Cerebellar cortex (tissue), 1 donor: ENCODE measurements around the gene CPS1.

ENCODE experiments used
- DNase-seq: peaks from one replicate; pipeline ENCODE4 v3.0.0-alpha.2; 2015; ENCODE audit warnings: low spot score

Gene CPS1

DNA sequence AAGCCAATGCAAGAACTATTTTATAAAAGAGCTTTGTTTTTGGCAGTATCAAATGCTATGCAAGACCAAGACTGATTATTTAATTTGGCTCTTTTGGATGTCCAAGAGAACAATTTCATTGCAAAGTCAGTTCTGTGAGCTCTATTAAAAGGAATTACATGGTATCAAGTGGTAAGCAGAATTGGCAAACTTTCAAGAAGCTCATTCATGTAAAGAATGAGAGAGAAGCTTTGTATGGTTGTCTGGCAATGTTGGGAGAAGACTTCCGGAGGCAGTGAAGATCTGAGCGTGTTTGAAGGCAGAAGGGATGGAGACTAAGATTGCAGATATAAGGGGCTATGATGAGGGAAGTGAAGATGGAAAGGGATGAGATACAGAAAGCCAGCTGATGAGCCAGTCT lies 49.6 kb downstream of the CPS1 start:
- DNase-seq: no peak

DNA sequence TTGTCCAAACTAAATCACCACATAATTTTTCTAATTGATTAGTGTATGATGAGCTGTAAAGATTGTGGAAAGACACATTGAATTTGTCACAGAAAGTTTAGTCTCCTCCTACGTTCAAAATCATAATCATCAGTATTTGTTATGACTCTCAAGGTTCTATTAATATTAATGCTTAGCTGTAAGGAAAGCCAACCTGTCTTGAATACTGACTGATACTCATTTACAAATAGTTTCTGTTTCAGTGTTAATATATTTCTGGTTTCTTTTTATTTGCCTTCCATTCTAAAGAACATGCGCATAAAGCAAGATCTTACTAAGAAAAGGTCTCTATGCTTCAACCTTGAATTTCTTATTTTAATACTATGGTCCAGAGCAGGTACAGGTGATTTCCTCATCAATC lies 55.1 kb downstream of the CPS1 start:
- DNase-seq: no peak

DNA sequence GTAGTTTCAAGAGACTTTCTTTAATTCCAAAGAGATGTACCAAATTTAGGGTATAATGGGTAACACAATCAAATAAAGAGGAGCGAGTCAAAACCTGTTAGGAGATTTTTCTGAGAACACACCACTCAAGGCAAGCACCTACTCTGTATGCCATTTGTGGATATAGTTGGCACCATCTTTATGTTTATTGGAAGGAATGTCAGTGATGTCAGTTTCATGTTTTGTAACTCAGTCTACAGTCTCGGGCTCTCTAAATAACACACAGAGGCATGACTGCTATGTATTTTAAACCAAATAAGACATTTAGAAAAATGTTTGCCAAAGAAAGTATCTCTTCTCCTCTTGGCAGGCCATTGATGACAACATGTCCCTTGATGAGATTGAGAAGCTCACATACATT lies 59.7 kb downstream of the CPS1 start:
- no peak for DNase-seq

DNA sequence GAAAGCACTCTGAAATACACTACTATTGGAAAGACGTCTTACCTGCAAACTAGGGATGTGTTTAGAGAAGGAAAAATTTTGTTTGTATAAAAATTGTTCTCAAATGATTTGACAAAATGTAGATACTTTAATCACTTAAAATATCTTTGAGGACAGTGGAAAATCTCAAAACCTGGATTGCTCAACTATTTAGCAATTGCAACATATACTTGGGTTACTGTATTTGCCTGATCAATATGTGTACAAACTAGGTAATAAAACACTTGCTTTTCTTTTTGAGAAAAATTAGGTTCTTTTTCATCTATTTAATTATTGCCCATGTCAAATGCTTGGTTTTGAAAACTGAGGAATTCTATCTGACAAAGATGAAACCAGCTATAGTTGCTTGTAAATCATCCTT lies 60.9 kb downstream of the CPS1 start:
- DNase-seq: no peak

DNA sequence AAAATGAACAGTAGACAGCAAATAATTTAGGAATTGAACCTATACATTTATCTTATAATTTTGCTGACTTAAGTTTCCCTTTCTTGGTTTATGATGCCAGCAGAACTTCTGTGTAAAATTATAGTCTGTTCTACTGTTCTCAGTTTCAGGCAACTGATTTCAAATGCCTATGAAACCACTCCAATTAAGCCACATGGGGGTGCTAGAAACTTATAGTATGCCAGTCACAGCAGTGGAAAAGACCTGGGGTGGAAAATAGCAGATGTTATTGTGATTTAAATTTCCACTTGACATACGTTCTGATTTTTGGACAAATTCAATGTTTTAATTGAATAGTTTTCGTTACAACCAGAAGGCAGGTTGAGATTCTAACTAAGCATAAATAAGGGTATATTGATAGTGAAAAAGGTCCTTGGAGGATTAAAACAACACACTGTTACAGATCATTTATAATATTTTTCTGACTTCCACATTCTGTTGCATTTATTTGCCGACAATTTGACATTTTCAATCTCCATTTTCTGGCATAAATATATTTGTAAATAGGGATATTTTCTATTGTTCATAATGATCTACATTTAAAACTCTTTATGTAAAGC lies 61.4 kb downstream of the CPS1 start:
- DNase-seq: peak; percentile 74

DNA sequence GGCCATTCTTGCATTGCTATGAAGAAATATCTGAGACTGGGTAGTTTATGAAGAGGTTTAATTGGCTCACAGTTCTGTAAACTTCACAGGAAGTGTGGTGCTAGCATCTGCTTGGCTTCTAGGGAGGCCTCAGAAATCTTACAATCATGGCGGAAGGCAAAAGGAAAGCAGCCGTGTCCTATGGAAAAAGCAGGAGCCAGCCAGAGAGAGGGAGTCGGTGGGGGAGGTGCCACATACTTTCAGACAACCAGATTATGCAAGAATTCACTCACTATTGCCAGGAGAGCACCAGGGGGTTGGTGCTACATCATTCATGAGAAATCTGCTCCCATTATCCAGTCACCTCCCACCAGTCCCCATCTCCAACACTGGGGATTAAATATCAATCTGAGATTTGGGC lies 64.1 kb downstream of the CPS1 start:
- no peak for DNase-seq

DNA sequence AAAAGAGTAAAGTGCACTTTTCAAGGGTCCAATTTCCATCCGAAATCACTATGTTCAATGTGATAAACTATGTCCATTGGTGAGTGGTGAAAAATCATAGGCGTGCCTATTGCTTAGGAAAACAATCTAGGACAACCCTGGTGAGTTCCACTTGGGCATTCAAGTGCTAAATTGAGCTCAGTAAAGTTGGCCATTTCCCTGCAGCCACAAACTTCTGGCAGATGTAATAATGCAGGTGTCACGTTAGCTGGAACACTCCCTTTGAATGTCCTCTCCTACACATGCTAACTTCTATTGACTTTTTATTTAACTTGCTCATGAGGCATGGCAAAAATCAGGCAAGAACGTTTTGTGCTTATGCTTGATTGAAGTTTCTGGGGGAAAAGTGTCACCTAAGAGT lies 67.1 kb downstream of the CPS1 start:
- DNase-seq: no peak

DNA sequence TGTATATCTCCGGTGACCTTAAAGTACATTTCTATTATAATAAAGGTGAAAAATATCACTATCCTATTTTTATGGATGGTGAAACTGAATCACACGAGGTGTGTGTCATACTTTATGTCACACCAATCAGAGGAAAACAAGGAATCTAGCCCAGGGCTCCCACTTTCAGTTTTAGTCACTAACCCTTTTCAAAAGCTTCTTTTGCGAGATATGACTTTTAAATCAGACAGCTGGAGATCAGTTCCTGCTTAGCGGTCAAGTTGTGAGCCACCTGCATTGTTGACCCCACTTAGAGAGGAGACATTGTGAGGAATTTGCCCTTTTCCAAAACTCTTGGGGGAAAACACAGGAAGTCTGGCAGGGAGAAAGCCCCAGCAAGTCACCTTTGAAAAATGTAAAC lies 70.5 kb downstream of the CPS1 start:
- DNase-seq: no peak

DNA sequence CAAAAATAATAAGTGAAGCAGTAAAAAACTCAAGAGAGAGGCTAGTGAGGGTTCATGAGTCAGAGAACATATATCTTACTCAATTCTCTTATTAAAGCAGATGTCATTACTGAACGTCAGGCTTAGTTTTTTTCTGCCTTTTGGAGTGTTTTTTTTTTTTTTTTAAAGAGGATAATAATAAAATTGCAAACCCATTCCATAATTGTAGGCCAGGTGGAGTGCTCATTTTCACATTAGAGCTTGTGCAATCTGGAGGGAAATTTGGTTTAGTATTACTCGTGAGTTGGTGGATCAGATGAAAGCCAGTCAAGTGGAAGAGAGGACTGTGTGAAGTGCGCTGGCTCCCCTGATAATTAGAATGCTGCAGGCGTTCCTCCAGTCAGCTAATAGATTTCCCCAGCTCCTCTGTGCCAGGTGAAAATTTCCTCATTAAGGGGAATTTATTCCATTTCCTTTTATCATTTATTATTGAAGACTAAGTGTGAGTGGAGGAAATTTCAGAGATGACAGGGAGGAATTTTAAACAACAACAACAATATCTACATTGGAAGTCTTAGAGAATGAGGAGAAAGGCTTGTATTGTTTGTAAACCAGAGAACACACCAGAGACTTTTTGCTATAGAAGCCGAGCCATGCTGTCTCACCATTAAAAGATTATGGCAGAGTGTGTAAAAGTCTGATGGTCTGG lies 74.6 kb downstream of the CPS1 start:
- no peak for DNase-seq

DNA sequence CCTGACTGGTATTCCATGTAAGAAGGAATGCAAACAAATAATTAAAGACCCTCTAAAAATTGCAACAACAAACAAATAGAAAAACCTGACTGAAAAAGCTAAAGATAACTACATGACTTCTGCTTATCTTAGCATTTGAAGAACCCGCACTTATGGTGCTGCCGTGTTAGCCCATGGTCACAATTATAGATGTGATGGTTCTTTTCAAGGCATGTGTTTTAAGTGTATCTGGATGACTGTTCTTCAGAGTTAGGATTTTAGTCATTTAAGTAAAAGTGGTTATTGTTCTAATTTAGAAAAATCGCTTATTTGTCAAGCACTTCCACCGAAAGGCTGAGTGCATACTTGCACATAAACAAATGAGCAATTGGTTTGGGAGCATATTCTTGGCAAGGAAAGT lies 77.3 kb downstream of the CPS1 start:
- DNase-seq: no peak

DNA sequence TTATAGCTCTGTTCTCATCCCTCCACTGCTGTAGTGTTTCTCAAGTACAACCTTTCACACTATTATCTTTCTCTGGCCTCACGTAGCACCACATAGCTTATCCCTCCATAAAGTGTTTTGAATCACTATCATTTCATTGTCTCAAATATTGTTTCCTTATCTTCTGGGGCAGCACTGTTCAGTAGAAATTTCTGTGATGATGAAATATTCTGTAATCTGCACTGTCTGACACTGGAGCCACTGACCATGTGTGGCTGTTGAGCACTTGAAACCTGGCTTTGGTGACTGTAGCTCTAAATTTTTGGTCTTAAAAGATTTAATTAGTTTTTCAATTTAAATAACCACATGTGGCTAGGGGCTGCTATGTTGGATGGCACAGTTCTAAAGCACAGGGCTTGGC lies 78.9 kb downstream of the CPS1 start:
- DNase-seq: no peak

DNA sequence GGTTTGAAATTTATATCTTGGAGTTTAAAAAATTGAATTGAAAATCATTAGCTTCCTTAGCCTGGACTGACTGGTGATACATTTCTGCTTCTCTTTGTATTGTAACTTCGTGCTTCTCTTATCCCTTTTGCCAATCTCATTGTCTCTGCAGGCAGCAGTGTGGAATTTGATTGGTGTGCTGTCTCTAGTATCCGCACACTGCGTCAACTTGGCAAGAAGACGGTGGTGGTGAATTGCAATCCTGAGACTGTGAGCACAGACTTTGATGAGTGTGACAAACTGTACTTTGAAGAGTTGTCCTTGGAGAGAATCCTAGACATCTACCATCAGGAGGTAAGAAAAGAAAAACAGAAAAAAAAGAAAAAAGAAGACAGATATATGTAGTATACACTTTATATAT lies 85.9 kb downstream of the CPS1 start:
- DNase-seq: no peak

DNA sequence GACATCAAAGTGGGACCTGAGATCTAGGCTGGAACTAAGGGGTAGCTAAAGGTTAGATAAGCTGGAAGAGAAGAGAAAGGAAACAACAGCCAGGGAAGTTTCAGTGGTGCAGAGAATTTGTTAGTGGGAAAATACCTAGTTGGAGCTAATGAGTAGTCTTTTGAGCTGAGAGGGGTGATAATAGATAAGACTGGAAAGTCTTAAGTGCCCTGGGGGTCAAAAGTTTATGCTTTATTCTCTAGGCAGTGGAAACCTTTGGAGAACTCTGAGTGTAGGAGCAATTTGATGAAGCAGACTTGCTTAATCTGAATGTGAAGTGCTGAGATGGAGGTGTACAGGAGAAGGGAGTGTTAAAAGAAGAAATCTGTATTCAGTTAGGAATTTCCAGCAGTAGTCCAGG lies 90.8 kb downstream of the CPS1 start:
- no peak for DNase-seq

DNA sequence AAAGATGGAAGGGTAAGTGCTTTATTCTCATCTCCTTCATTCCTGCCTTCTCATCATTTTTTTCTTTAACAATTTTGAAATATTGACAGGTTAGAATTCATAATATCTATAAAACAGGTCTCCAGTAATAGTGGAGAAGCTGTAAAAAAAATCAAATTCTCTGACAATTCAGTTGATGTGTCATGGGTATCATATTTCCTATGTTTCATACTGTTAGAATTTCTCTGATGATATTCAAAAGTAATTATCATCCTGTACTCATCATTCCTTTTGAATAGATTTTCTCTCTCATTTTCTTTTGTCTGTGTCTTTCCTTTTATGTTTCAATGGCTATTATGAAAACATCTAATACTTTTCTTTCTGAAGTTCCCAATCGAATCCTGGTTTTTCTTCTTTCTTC lies 97.7 kb downstream of the CPS1 start:
- DNase-seq: no peak

DNA sequence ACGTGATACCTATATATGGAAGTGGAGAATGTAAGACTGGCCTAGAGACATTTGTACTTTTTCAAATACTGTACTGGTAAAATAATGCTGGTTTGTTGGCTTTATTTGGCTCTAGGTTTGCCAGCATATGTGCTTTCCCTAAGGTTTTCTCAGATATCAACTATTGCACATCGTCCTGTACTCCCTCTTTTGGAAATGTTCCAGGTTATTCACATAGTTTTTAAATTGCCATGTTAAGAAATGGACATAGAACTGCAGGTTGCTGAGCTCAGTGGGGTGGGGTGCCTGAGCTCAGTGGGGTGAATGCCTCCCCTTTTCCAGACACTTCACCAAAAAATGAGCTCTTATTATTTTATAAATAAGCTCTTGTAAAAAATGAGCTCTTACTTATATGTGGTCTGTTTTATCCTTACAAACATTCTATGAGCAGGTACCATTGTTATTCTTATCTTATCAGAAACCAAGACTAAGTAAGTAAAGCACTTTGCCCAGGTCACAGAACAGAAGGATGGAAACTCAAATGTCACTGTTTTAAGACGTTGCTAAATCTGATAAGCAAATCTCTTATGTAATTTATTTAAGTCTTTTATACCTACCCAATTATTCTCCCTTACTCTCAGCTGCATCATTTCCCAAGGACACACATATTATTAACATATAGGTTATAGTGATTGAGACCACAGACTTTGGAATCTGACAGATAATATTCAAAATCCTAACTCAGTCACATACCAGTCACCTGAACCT lies 99.0 kb downstream of the CPS1 start:
- DNase-seq: no peak

DNA sequence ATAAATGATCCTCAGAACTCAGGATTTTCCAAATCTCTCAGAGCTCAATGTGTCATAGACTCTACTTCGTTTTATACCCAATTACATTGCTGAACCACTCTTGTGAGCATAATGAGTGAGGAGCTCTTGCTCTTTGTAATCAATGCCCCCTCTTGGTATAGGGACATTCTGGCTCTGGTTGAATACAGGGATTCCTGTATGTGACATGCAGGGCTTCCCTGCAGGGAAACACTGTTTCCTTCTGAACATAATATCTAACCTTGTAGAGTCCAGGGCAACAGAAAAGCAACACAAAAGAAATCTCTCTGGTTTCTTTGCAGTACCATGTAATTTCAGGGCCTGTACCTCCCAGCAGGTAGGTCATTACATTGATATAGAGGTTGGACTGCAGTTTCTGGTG lies 101.5 kb downstream of the CPS1 start:
- DNase-seq: no peak

DNA sequence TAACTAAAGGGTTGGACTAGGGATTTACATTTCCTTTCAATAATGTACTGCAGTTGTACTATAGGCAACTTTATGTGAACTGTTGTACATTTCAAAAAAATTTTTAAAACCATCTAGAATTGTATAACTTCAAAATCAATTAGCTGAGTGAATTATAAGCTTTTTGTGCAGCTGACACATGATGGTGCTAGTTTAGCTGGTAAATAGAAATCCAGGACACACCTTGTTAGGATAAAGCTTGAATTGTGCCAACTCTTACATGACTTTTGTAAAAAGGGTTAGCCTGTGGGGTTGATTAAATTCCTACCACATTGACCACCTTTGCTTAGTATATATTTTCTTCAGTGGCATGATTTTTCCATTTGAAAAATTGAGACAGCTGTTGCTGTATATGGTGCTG lies 104.4 kb downstream of the CPS1 start:
- no peak for DNase-seq

DNA sequence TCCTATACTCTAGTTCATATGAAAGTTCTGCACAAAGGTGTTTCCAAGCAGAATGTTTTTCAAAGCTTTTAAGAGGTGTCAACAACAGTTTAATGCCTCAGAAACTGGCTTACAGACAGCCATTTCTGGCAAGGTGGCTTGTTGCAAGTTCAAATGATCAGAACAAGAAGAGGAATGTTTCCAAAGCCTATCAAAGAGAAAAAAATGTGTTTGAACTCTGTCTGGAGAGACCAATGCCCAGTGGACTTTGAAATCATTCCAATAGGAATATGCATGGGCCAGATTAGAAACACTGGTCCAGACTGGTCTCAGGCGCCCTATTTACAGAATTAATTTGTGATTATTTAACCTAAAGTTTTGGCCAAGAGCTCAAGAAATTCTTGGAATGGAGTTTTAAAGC lies 106.2 kb downstream of the CPS1 start:
- no peak for DNase-seq

DNA sequence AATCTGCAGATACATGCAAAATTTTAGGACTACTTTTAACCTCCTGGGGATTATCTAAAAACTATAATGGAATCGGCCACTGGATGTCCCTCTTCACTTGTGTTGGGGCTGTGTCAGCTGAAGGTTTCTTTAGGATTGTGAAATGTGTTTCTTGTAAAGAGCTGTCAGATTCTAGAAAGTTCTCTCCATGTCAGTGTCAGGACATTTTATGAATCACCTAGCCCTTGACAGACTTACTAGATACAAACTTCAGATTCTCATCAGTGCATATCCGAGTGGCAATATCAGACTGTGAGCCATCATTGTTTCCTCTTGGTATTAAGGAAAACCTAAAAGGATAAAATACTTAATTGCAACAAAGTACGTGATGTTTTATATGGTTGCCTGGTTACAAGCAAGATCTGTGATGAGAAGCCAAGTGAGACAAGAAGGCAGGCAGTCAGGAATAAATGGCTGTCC lies 107.3 kb downstream of the CPS1 start:
- peak; percentile 3 for DNase-seq

DNA sequence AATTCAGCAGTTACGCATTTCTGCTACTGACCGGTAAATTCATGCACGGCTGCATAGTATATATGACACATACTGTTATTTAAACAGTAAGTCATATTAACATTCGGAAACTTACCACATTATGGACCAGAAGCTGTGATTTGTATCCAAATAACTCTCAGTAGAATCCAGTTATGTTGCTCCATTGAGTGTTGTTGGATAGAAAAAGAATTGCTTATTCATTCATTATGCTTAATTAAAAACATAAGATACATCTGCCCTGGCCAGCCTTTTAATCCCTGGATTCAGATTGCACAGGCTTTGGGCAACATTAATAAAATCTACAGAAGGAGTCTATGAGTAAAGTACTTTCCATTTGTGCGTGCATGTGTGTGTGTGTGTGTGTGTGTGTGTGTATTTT lies 111.3 kb downstream of the CPS1 start:
- no peak for DNase-seq

DNA sequence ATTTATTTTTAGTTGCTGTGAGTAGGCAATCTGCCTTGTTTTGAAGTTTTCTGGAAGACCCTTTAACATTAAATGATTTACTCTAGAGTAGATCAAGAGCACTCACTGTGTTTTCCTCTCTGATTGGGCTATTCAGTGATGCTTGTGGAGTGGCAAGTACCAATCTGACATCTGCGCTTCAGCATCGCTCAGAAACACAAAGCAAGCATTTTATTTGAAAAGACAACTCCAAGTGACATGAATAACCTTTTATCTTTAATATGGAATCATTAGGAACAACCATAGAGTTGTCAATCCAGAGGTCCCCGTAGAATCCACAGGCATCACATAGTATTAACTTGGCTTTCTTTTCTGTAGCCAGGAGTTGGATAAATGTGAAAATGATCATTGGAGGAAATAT lies 114.7 kb downstream of the CPS1 start:
- DNase-seq: no peak

DNA sequence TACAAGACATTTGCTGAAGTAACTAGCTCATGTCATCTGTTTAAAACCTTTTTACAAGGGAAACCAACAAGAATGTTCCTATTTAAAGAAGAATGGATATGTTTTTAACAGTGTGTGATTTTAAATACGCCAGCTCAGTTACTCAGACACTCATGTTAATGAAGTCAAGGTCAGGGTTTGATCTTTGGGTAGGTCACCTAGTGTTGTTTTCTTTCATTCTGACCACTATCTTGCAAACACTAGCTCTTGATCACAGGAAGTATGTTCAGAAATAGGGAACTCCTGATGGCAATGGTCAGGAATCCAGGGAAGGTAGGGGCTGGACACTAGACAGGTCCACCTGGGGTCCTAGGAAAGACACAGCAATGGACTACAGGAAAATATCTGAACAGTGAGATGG lies 116.7 kb downstream of the CPS1 start:
- DNase-seq: no peak

DNA sequence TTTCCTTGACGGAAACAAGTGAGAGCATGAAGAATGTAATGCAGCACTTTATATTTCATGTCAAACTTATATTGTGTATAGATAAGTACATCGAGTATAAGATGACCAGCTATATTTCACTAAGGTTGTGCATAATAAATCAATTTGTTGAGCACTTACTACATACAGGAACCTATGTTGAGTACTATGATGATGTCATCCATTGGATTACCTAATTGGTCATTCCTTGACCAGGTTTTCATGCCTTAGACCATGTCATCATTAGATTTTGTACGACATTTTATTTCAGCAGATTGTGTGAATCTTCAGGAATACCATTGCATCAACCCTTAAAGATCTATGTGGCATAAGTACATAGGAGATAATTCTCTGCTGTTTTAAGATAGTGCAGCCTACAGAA lies 119.7 kb downstream of the CPS1 start:
- DNase-seq: no peak

DNA sequence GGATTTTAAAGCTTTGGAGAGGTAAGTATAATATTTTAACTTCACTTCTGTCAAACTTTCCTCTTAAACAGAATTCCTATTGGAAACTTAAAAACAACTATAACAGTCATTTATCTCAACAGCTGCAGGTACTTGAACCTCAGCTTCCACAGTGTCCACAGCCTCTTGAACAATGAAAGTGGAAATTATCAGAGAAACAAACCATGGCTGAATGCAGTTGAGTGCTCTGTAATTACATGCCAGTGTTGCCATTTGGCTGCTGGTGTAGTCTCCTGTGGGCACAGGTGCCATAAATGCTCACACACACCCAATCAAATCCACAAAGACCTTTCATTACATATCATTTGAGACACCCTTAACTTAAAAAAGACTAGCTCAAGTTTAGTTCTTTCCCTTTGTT lies 125.1 kb downstream of the CPS1 start:
- DNase-seq: no peak
